A549 (cell line): ENCODE results near the gene UNC13A. TPM values are rescaled to one million over a fixed set of nuclear protein-coding genes. Genes with fewer than 3 reads are reported as not detected.

Experiments used
- ATAC-seq, 2 experiments: fragments of 200-7000 bp in 1 of 2; fragments of >200 bp in 1 of 2; cut with Nextera tagmentation in 1 of 2; cut with Tn5 transposase in 1 of 2; 3 replicates each; pipeline versions ENCODE4 v1.8.0 to v1.9.1; 2018 to 2020; ENCODE audit warnings: mild to moderate bottlenecking in 1 of 2, moderate library complexity in 1 of 2
- CTCF ChIA-PET: fragments of 300-600 bp; sonication (Branson Sonifier 250); formaldehyde crosslinking; extraction: SDS; loops from one replicate; lab custom pipeline; 2021; ENCODE audit warnings: antibody characterized with exemption, inconsistent platforms; lab: Yijun Ruan, JAX
- POLR2A ChIA-PET: fragments of 350-600 bp; formaldehyde crosslinking; extraction: SDS; loops from one replicate; lab custom pipeline; 2021; ENCODE audit warnings: antibody characterized with exemption, inconsistent platforms; lab: Yijun Ruan, JAX
- DNase-seq, 2 experiments: peaks; one replicate each; pipeline versions ENCODE4 v3.0.0 to v3.0.0-alpha.2; 2011 to 2016; ENCODE audit warnings: low read depth in 1 of 2, low spot score in 1 of 2
- FAIRE-seq: peaks from 2 replicates; lab custom pipeline; 2011; peaks lifted over from hg19 to GRCh38; lab: Jason Lieb, UNC
- H3K27ac ChIP-seq, 2 experiments: fragments of >200 bp; sonication (Bioruptor Twin); formaldehyde crosslinking; 3 replicates each; pipeline ENCODE4 v1.5.1; 2016 to 2017
- H3K4me1 ChIP-seq: fragments of >200 bp; sonication (Bioruptor Twin); formaldehyde crosslinking; 3 replicates; pipeline ENCODE4 v1.6.1; 2016
- H3K4me2 ChIP-seq: fragments of >200 bp; sonication (Bioruptor Twin); formaldehyde crosslinking; 3 replicates; pipeline ENCODE4 v1.6.1; 2016
- H3K4me3 ChIP-seq: fragments of >200 bp; sonication (Bioruptor Twin); formaldehyde crosslinking; 3 replicates; pipeline ENCODE4 v1.5.1; 2016
- H3K9me3 ChIP-seq: fragments of >200 bp; sonication (Bioruptor Twin); formaldehyde crosslinking; 3 replicates; pipeline ENCODE4 v1.6.1; 2016
- CEBPB ChIP-seq, 2 experiments: fragments of >200 bp in 1 of 2; sonication (Bioruptor Twin) in 1 of 2; formaldehyde crosslinking in 1 of 2; IDR thresholded peaks; 2 replicates each; pipeline ENCODE4 v1.6.1; 2012 to 2016
- E2F6 ChIP-seq: IDR thresholded peaks from 2 replicates; pipeline ENCODE4 v1.6.1; 2012; ENCODE audit warnings: low read depth, borderline replicate concordance
- EHMT2 ChIP-seq: fragments of 200-600 bp; sonication (generic); IDR thresholded peaks from 2 replicates; pipeline ENCODE4 v1.6.1; 2016; ENCODE audit warnings: antibody characterized with exemption, low read depth, mild to moderate bottlenecking, moderate library complexity
- EP300 ChIP-seq, 2 experiments: fragments of >200 bp; sonication (Bioruptor Twin); formaldehyde crosslinking; IDR thresholded peaks; 2 replicates in 1 of 2; 3 replicates in 1 of 2; pipeline ENCODE4 v1.6.1; 2016 to 2017
- HOXB13 ChIP-seq: fragments of 250-450 bp; sonication (Bioruptor Pico); IDR thresholded peaks from 2 replicates; pipeline ENCODE4 v1.5.0; 2020; ENCODE audit warnings: low read depth, mild to moderate bottlenecking, moderate library complexity
- HOXB5 ChIP-seq: fragments of 250-450 bp; sonication (Bioruptor Pico); IDR thresholded peaks from 2 replicates; pipeline ENCODE4 v1.5.0; 2020; ENCODE audit warnings: mild to moderate bottlenecking, moderate library complexity
- MAX ChIP-seq: IDR thresholded peaks from 2 replicates; pipeline ENCODE4 v1.6.1; 2012
- MAZ ChIP-seq: fragments of 150-350 bp; IDR thresholded peaks from 2 replicates; pipeline ENCODE4 v1.6.1; 2014; ENCODE audit warnings: antibody characterized with exemption, low read depth, low read length, borderline replicate concordance
- MYC ChIP-seq: IDR thresholded peaks from 2 replicates; pipeline ENCODE4 v1.6.1; 2012; ENCODE audit warnings: mild to moderate bottlenecking, inconsistent platforms, low read length, improper control_type of control experiment, borderline replicate concordance
- PBX3 ChIP-seq: IDR thresholded peaks from 2 replicates; pipeline ENCODE4 v1.6.1; 2012
- RFX5 ChIP-seq: fragments of 450-650 bp; IDR thresholded peaks from 2 replicates; pipeline ENCODE4 v1.7.1; 2014; ENCODE audit warnings: antibody characterized with exemption, mild to moderate bottlenecking, moderate library complexity
- TP53 ChIP-seq: fragments of 250-450 bp; sonication (Bioruptor Pico); IDR thresholded peaks from 2 replicates; pipeline ENCODE4 v1.5.0; 2021; ENCODE audit warnings: mild to moderate bottlenecking, moderate library complexity
- USF2 ChIP-seq: fragments of 450-650 bp; IDR thresholded peaks from 2 replicates; pipeline ENCODE4 v1.6.1; 2014; ENCODE audit warnings: antibody characterized with exemption
- ZC3H11A ChIP-seq: fragments of 450-650 bp; IDR thresholded peaks from 2 replicates; pipeline ENCODE4 v1.6.1; 2014; ENCODE audit warnings: antibody characterized with exemption, mild to moderate bottlenecking
- ZNF302 ChIP-seq: fragments of 250-450 bp; sonication (Bioruptor Pico); IDR thresholded peaks from 2 replicates; pipeline ENCODE4 v1.9.0; 2021; ENCODE audit warnings: inconsistent platforms, mild to moderate bottlenecking, moderate library complexity
- whole genome bisulfite sequencing: methylation state at CpG from one replicate; pipeline ENCODE4 v1.1.6; 2017; ENCODE audit errors: missing lambda C conversion rate; 5-methylcytosine and 5-hydroxymethylcytosine counted together
- polyA plus RNA-seq, 4 experiments: library from polyadenylated mRNA; depleted of rRNA in 3 of 4; stranded (reverse); fragments of >200 nt; fragmentation: RNase III in 1 of 4; extraction: RNeasy Plus Mini Kit Qiagen cat#74134 plus additional on column Dnase treatment in 1 of 4; gene quantifications; 2 replicates in 3 of 4; 3 replicates in 1 of 4; pipeline ENCODE4 v1.2.3, GENCODE V29; 2011 to 2017
- TF ChIP-seq, protein P1 (sequence below): fragments of 250-450 bp; sonication (Bioruptor Pico); IDR thresholded peaks from 2 replicates; pipeline ENCODE4 v1.5.0; 2020; ENCODE audit warnings: low read depth, mild to moderate bottlenecking, moderate library complexity

Gene UNC13A
- polyA plus RNA-seq, 2 of the 4 experiments (the other 2 are of a cell fraction) = 3.1 to 4.2 TPM

DNA sequence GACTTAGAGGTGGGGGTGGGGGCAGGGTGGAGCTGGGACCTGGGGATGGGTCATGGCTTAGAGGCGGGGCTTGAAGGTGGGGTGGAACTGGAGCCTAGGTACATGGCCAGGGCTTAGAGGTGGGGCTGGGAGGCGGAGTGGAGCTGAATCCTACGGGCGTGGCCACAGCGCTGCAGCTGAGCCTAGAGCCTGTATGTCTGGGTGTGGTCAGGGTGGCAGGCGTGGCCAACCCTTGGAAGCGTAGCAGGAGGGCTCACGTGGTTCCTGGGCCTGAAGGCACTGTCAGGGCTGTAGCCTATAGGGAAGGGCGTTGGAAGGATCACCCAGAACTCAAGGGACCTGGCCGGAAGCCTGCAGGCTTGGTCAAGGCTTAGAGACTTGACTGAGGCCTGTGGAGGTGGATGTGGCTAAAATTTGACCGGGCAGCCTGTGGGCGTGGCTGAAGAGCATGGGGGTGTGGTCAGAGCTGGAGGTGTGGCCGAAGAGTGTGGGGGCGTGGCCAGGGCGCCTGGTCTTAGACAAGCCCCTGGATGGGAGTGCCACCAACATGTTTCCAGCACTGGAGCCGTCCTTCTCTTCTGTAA, 108.4 kb downstream of the UNC13A start:
- no peak for FAIRE-seq
- 17% methylated on average over 9 of the region's 16 CpGs for WGBS
- TF ChIP-seq PBX3 = 0 out of 2 replicates have a peak, but pooled peaks have one; percentile 12
- TF ChIP-seq RFX5 = no peak
- TF ChIP-seq HOXB13 = no peak
- 0 out of 2 replicates have a peak, but pooled peaks have one; percentile 43 for TF ChIP-seq MAX
- no peak for TF ChIP-seq E2F6
- peak; percentile 73 for TF ChIP-seq USF2
- Histone ChIP-seq H3K4me1 (peaks cover 16% of the 10 kb centered on the region; the same call in 2 of the 3 replicates), H3K4me3 (no peak overlapping the region), H3K27ac (peak overlapping the region in 1 of 2 experiments; percentile 57; a peak in 1 of 6 replicates), H3K9me3 (no peaks in the 10 kb centered on the region), H3K4me2 (peak overlapping the region; percentile 15; the same call in 1 of the 3 replicates)
- peak; percentile 73 to 87 for DNase-seq
- ChIA-PET CTCF (interaction anchor here (1.2 to 1.6 kb wide), 3 partner anchors 25 to 187 kb away, joined by 3 to 5 read pairs (median 3); no protein-coding TSS in a partner anchor), POLR2A (interaction anchor here (0.7 kb wide), 1 partner anchor 27 kb away, joined by 3 read pairs; no protein-coding TSS in a partner anchor)
- ATAC-seq = peak; percentile 88 to 90

- Histone ChIP-seq H3K4me2 (no peak overlapping the region), H3K27ac (no peak overlapping the region), H3K4me1 (peaks cover 16% of the 10 kb centered on the region; the same call in 2 of the 3 replicates), H3K4me3 (no peak overlapping the region), H3K9me3 (no peaks in the 10 kb centered on the region)
- no peak for ATAC-seq
- 95% methylated on average over 10 of the region's 22 CpGs for WGBS
- no peak for DNase-seq
- no peak for TF ChIP-seq ZC3H11A
- no peak for TF ChIP-seq MYC
- no peak for TF ChIP-seq EP300 (IDR thresholded peaks at IDR 0.05)
- TF ChIP-seq, protein P1, sequence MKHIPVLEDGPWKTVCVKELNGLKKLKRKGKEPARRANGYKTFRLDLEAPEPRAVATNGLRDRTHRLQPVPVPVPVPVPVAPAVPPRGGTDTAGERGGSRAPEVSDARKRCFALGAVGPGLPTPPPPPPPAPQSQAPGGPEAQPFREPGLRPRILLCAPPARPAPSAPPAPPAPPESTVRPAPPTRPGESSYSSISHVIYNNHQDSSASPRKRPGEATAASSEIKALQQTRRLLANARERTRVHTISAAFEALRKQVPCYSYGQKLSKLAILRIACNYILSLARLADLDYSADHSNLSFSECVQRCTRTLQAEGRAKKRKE (CRISPR knock-in tag) = no peak
- no peak for TF ChIP-seq CEBPB (IDR thresholded peaks at IDR 0.05)
- TF ChIP-seq MAZ = no peak
- TF ChIP-seq HOXB5 (CRISPR knock-in tag) = no peak
- TF ChIP-seq HOXB13 = no peak
- TF ChIP-seq ZNF302 (CRISPR knock-in tag) = no peak
- no peak for TF ChIP-seq EHMT2
- TF ChIP-seq TP53 (CRISPR knock-in tag) = no peak
- FAIRE-seq = no peak
- CTCF ChIA-PET = interaction anchor here (1.8 to 1.9 kb wide), 2 partner anchors 38 to 189 kb away, joined by 4 to 5 read pairs; no protein-coding TSS in a partner anchor
- POLR2A ChIA-PET = no interaction called here
Observed at GRCh38 chr19:17577457-17578097, 110.6 kb downstream of the UNC13A start.
